Gastrocnemius medialis (tissue), 4 donors: Measurements from ENCODE around the gene TMEM132D.

Experiments
- CTCF ChIP-seq, 5 experiments: fragments of 450-650 bp in 3 of 5; fragments of 200-600 bp in 2 of 5; sonication (generic) in 2 of 5; IDR thresholded peaks in 4 of 5; conservative IDR thresholded peaks in 1 of 5; 1 replicate in 4 of 5; 2 replicates in 1 of 5; pipeline ENCODE4 v1.5.1; 2016 to 2019; ENCODE audit warnings: antibody characterized with exemption in 5 of 5, mild to moderate bottlenecking in 3 of 5, moderate library complexity in 3 of 5
- POLR2A ChIP-seq, 2 donors: fragments of 450-650 bp; IDR thresholded peaks; one replicate each; pipeline ENCODE4 v1.6.1; 2017; ENCODE audit warnings: antibody characterized with exemption in 2 of 2, mild to moderate bottlenecking in 2 of 2, moderate library complexity in 2 of 2

GRCh38 chr12:129676411-129676810 is 227.4 kb downstream of the TMEM132D start:
- TF ChIP-seq CTCF (IDR thresholded peaks at IDR 0.05 in 4 of 5, conservative IDR thresholded peaks at IDR 0.05 in 1 of 5): no peak
- TF ChIP-seq POLR2A (IDR thresholded peaks at IDR 0.05): no peak
